ENCODE data around the gene PRKD1.

The PRKD1 gene

DNA sequence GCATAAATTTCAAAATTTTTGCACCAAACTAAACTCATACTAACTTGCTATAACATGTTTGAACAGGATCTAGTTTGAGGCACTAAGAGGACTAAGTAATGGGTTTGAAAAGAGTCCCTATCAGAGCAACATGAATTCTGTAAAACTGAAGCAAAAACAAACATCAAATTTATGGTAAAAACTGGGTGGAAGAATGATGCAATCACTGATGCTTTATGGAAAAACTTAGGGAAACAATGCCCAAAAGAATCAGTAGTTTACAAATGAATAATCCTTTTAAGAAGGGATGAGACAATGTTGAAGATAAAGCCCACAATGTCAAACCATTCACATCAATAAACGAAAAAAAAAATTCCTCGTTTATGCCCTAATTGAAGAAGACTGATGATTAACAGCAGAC lies 88.9 kb downstream of the PRKD1 start:
- no peak for DNase-seq (ENCODE audit: low read depth in 3 of 3)

DNA sequence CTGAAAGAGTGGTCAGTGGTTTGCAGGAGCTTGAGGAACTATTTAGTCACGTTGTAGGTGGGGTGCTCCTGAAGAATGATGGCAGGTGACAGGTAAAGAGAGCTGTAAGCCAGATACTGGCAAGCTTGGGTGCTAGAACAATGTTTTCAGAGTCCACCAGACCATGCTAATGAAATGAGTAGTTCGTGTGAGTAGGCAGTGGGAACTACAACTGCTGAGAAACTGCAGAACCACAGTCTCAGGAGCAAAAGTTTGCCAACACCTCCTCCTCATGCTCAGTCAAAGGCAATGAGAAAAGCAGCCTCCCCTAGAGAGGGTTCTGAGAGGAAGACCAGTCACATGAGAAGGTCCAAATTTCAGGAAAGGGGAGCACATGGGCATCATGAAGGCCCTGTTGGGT lies 91.3 kb downstream of the PRKD1 start:
- DNase-seq (ENCODE audit: low read depth in 3 of 3) = no peak

DNA sequence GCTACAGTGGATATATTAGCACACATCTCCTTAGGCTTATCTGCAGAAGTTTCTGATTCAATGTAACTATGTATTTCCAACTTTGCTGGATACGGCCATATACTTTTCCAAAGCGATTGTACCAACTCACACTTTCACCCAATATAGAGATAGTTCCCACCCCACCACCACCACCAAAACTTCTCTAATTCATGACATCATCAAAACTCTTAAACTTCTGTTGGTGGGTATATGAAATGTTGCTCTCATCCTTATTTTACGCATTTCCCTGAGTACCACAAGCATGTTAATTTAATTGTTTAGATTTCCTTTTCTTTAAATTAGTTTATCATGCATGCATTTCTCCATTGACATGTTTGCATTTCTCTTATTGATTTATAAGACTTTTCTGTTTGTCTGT lies 95.6 kb downstream of the PRKD1 start:
- DNase-seq (ENCODE audit: low read depth in 3 of 3) = no peak

DNA sequence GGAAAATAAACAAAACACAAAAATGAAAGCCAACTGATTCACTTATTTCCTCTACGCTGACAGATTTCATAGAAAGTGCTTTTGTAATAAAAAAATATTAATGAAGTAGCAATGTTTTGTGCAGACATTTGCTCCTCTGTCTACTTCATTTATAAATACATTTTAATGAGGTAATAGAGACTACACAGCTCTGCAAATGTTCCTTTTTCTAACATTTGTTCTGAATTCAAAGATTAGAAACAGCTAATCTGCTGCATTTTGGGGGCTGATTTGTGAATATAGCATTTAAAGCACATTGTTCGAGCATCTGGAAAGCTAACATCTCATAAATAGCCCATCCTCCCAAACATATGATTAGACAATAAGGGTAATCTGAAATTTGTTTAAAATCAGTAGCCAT lies 97.8 kb downstream of the PRKD1 start:
- no peak for DNase-seq (ENCODE audit: low read depth in 3 of 3)

DNA sequence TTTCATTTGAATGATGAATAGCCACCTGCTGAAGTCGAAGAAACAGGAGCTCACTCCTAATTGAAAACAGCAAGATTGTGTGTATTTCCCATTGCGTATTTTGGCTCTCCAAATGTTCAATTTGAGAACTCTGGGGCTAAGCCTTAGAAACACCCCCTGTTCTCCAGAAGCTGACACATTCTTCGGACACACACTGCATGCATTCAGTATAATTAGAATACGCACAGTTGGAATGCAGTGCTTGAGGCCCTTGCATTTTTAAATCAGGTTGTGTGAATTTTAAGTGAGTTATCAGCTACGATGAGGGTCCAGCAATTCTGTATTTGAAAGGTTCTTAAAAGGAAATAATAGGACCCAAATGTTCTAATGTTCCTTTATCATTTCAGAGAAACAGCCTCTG lies 103.8 kb downstream of the PRKD1 start:
- no peak for DNase-seq (ENCODE audit: low read depth in 3 of 3)

DNA sequence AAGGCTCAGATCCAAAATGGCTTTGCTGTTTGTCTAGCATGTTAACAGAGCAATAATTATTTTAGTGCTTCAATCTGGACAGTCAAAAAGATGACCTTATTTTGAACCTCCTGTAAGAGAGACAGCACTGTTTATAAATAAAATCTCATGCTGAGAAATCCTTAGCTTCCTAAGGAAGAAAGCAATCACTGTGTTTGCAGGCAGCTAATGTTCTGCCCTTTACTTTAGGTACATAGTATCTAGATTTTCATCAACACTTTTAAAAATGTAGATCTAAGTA lies 105.3 kb downstream of the PRKD1 start:
- DNase-seq (ENCODE audit: low read depth in 3 of 3) = no peak

DNA sequence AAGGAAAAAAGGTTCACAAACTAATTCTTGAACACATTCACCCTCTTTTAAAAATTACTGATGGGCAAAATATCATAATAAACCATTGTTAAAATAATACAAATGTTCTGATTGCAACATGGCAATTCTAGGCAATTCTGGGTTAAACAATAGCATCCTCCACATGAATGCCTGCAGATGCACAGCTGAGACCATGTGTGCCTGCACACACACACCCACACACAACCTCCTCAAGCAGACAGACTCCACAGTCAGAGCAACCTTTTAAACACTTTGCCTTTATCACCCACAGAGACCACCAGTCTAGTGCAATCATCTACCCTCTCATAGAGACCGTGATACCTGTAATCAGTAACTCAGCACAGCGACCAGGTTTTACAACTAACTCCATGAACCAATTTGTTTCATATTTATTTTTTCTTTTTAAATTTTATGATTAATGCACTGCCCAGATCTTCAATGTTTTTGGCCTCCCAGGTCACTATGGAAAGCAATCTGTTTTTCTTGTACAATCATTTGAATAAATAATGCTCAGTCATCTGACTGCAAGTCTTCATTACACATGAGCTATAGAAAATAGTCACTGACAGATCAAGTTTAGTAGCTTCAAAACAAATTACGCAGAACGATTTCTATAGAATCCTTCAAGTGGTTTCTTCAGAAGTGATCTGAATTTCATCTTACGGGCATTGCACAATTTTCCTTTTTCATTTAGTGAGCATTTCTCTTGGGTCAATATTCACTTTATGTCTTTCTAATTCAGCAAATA lies 105.8 kb downstream of the PRKD1 start:
- DNase-seq (ENCODE audit: low read depth in 3 of 3) = no peak

DNA sequence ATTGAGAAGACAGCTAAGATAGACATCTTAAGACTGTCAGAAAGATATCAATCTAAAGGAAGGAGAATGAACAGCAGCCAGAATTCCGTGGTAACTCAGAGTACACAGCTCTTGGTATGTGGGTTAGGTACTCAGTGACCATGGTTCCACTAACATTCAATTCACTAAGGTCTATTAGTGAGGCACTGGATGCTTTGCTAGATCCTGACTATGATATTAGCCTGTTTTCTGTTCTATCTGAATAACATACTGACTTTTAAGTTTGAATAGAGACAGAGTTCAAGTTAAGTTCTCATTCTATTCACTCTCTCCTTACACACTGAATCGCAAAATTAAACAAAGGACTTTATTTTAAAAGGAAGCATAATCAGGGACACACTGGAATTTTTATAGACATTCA lies 106.4 kb downstream of the PRKD1 start:
- DNase-seq (ENCODE audit: low read depth in 3 of 3) = no peak

DNA sequence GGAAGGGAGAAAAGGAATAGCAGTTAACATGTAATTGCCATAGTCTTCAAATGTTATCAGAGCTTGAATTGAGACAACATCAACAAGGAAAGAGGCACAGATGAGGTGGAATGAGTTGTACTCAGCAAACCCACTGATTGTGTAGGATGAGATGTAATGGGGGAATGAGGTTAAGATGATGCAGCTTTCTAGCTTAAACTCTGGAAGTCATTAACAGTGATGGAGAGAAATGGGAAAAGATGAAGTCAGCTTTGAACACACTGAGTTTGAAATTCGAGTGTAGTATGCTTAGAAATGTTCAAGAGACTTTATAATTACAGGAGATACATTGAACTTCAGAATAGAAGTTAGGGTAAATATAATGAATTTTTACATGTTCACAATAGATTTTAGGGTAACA lies 106.9 kb downstream of the PRKD1 start:
- no peak for DNase-seq (ENCODE audit: low read depth in 3 of 3)

DNA sequence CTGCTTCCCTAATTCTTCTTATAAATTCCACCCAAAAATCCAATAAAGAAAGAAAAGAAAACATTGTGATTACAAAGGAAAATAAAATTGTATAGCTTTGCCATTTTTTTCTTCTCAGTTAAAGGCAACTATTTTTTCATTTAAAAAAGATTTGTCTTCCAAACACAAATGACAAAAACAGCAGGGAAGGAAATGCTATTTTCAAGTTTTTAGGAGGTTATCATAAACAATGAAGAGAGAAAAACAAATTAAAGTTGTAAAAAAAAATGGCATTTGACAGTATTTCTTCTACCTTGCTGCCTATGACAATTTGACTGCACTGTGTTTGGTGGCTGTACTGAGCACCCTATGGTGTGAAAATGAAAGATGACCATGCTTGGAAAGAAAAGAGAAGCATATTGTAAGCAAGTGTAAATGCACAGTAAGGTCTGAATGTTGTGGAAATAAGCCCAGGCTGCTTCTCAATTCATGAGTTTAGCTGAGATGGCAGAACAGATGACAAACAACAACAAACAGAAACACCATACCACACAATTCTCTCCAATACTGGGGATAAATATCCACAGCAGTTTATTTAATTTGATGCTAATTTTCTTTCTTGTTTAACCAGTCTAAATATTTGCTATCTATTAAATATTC lies 109.8 kb downstream of the PRKD1 start:
- no peak for DNase-seq (ENCODE audit: low read depth in 3 of 3)

- no peak for DNase-seq (ENCODE audit: low read depth in 3 of 3)
These were observed 112.5 kb downstream of the PRKD1 start for GRCh38 chr14:29815016-29815674.

DNA sequence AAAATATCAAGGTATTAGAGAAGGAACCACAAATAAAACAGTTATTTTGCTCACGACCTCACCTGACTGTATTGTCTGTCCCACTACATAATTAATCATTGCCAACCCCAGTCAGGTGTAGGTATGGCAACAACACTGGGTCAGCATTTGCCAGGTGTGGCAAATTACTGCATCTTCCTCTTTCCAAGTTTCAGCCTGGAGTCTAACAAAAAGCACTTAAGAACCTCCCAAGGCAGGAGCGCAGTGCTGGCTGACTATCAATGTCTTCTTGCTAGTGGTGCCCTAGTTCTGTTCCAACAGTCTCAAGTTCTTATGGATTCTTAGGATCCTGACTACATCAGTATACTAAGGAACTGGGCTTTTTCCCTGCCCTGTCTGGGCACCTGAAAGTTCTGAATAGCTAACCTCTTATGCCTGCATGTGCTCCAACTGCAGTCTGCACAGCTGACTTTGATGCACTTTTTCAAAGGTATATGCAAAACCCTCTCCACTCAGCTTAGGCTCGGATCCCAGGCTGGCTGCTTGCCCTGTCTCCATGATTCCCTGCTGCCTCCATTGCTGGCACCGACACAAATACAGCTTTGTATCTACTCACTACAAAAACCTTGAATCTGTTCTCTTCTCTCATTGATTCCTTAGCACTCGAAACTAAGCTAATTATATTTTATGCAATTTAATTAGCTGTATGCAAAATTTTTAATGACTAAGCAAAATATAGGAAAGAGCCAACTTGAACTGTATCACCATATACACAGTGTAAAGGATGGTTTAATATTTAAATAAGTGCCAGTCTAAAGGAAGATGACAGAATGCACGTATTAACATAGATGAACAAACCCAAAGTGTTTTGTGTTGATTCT lies 113.3 kb downstream of the PRKD1 start:
- DNase-seq (ENCODE audit: low read depth in 3 of 3) = no peak

DNA sequence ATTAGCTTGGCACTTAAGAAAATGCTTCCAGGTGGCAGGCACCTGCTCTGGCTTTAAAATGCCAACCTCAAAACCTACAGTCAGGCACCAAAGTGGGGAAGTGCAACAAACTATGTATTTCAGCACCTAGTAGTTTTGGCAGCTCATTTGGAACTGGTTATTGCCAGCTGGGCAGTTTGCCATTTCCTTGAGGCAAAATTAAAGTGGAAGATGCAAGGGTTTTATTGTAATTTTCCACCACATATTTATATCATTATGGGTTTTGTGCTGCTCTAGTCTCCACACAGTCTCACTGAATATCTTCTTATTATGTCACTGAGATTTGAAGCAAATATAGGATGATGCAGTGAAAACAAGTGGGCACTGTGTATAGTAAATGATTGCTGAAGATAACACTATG lies 117.0 kb downstream of the PRKD1 start:
- no peak for DNase-seq (ENCODE audit: low read depth in 3 of 3)

DNA sequence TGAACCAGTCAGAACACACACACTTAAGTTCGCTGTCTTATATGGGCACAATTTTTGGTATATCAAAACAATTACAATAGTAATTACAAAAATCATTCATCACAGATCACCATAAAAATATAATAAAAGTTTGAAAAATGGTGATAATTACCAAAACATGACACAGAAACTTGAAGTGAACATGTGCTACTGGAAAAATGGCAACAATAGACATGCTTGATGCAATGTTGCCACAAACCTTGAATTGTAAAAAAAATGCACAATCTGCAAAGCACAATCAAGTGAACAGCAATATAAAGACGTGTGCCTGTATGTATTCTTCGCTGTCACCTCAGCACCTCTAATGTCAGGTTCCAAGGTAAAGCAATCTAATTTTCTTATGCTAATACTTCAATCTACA lies 117.6 kb downstream of the PRKD1 start:
- DNase-seq (ENCODE audit: low read depth in 3 of 3) = no peak

- DNase-seq (ENCODE audit: low read depth in 3 of 3) = no peak
These were observed 121.5 kb downstream of the PRKD1 start for GRCh38 chr14:29806124-29806517.

- no peak for DNase-seq (ENCODE audit: low read depth in 3 of 3)
These were observed 122.1 kb downstream of the PRKD1 start for GRCh38 chr14:29805415-29806123.

GRCh38 chr14:29804481-29805266 lies 123.0 kb downstream of the PRKD1 start:
- no peak for DNase-seq (ENCODE audit: low read depth in 3 of 3)

- no peak for DNase-seq (ENCODE audit: low read depth in 3 of 3)
These were observed 124.6 kb downstream of the PRKD1 start for GRCh38 chr14:29803045-29803444.

DNA sequence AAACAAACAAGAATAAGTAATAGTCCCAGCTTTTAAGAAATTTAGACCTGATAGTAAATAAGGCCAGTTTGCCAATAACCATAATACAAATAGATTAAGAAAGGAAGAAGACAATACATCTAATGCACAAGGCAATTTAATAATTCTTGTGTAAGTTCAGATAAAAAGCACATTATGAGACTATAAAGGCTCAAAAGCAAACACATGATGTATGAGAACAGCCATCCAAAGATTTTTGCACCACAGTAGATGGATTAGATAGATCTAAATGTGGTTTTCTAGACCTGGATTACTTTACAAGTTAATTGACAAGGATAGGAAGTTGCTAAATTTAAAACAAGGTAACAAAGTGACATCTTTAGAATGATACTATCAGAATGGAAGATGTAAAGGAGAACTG lies 125.4 kb downstream of the PRKD1 start:
- DNase-seq (ENCODE audit: low read depth in 3 of 3) = no peak

GRCh38 chr14:29800961-29801360 lies 126.7 kb downstream of the PRKD1 start:
- no peak for DNase-seq (ENCODE audit: low read depth in 3 of 3)

DNA sequence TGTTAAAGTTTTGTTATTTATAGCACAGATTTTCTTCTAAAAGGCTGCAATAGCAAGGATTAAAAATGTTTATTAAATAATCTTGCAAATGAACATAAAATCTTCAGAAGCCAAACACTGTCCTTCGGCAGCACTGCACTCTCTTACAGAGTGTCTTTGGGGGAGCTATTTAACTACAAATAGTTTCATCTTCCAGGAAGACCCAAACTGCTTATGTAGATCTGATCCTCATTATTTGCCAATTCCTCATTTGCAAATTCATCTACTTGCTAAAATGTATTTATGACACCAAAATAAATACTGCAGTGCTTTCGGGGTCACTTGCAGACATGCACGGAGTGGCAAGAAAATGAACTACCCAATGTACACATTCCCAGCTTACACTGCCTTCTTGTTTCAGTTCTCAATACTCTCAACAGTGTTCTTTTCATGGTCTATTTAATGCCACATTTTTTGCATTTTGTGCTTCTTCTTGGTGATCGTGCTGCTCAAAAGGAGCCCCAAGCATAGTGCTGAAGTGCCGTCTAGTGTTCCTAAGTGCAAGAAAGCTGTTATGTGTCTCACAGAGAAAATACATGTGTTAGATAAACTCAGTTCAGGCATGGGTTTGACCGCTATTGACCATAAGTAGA lies 128.1 kb downstream of the PRKD1 start:
- no peak for DNase-seq (ENCODE audit: low read depth in 3 of 3)
